ENCODE data around the gene EPB41.

Gene EPB41

DNA sequence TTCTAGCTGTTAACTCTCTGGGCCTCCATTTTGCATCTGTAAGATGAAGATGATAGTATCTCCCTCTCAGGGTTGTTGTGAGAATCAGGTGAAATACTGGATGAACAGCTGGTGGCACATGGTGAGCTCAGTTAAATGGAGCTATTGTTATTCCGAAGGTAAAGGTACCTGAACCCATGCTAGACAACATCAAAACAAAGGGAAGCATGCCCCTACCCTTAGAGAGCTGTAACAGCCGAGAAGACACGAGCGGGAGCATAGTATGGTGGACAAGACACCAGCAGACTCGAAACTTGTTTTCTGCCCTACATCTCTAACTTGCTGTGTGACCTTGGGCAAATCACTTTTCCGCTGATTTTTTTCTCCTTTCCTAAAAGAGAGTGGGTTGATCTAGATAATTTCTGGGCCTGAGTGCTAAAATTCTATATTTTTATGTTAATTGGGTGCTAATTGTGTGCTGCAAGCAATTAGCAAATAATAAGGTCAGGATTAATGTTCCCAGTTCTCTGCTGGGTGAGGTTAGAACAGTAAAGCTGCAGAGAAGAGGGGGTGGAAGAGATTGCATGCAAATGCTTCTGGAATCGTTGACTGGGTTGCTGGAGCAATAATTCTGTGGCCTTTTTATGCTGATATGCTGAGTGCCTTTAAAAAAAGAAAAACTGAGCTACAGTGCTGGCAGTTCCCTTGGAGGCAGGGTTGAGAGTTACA lies 198.5 kb downstream of the EPB41 start:
- no peak overlapping the region for H3K4me3 ChIP-seq (ENCODE audit: low read length)
- TF ChIP-seq, protein P1, sequence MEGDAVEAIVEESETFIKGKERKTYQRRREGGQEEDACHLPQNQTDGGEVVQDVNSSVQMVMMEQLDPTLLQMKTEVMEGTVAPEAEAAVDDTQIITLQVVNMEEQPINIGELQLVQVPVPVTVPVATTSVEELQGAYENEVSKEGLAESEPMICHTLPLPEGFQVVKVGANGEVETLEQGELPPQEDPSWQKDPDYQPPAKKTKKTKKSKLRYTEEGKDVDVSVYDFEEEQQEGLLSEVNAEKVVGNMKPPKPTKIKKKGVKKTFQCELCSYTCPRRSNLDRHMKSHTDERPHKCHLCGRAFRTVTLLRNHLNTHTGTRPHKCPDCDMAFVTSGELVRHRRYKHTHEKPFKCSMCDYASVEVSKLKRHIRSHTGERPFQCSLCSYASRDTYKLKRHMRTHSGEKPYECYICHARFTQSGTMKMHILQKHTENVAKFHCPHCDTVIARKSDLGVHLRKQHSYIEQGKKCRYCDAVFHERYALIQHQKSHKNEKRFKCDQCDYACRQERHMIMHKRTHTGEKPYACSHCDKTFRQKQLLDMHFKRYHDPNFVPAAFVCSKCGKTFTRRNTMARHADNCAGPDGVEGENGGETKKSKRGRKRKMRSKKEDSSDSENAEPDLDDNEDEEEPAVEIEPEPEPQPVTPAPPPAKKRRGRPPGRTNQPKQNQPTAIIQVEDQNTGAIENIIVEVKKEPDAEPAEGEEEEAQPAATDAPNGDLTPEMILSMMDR (conservative IDR thresholded peaks at IDR 0.05; ENCODE audit: low read length): no peak
- DNase-seq (ENCODE audit: low read depth): no peak

DNA sequence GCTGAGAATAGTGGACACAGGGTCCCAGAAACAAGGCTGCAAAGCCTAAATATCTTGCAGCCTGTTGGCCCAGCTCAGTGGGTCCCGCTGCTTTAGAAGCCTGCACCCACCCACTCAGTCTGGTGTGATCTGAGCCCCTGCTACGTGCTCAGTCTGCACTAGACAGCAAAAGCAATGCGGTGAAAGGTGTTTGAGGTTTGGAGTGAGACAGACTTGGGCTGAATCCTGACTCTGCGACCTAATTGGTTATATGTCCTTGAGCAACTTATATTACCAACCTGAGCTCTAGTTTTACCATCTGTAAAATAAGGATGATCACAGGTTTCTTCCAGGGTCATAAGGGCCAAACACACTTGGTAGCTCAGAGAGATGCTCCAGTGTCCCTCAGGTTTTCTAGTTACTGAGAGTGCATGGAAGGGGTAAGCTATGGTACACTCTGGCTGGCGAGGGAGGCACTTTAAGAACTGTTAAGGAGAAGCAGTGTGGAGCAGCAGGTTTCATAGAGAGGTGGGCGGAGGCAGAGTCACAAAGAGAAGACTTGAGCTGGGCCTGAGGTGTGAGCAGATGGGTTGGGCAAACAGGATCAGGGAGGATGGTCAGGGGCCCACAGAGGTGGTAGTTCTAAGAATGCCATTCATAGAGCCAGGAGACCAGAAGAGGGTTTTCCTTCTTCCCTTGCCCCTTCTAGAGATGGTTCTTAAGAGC lies 199.2 kb downstream of the EPB41 start:
- H3K4me3 ChIP-seq (ENCODE audit: low read length): no peak overlapping the region
- TF ChIP-seq, protein P1 (conservative IDR thresholded peaks at IDR 0.05; ENCODE audit: low read length): no peak
- no peak for DNase-seq (ENCODE audit: low read depth)

DNA sequence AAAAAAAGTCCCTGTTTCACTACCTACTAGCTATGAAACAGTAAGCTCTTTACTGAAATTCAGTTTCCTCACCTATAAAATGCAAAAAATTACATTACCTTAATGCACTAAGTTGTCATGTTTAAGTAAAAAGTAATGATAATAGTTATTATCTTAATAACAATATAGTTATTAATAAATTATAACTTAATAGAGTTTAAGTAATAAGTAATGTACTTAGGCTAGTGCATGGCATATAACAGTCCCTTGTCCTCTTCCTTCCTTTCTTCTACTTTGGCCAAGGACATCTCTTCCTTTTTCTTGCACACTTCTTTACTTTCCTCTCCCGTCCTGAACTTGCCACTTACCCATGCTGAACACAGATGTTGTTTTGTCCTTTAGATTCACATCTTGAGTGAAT lies 200.3 kb downstream of the EPB41 start:
- TF ChIP-seq, protein P1 (conservative IDR thresholded peaks at IDR 0.05; ENCODE audit: low read length): no peak
- no peak overlapping the region for H3K4me3 ChIP-seq (ENCODE audit: low read length)
- DNase-seq (ENCODE audit: low read depth): no peak

DNA sequence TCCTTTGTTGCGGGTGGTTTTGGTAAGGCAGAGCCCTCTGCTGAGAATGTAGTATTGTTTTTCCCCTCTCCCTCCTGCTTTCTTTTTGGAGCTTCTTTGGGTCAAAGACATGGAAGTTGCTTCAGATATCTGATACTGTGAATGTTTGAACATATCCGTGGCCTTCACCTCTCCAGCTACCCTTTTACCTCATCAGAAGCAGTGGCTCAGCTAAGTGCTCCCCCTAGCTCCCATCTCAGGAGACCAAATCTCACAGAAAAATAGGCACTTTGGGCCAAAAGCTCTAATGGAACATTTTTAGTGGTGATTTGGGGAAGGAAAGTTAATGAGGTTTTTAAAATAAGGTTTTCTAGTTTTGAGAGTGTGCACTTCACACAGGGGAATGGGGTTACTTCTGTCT lies 203.0 kb downstream of the EPB41 start:
- no peak for DNase-seq (ENCODE audit: low read depth)
- TF ChIP-seq, protein P1 (conservative IDR thresholded peaks at IDR 0.05; ENCODE audit: low read length): peak; percentile 29
- no peak overlapping the region for H3K4me3 ChIP-seq (ENCODE audit: low read length)

DNA sequence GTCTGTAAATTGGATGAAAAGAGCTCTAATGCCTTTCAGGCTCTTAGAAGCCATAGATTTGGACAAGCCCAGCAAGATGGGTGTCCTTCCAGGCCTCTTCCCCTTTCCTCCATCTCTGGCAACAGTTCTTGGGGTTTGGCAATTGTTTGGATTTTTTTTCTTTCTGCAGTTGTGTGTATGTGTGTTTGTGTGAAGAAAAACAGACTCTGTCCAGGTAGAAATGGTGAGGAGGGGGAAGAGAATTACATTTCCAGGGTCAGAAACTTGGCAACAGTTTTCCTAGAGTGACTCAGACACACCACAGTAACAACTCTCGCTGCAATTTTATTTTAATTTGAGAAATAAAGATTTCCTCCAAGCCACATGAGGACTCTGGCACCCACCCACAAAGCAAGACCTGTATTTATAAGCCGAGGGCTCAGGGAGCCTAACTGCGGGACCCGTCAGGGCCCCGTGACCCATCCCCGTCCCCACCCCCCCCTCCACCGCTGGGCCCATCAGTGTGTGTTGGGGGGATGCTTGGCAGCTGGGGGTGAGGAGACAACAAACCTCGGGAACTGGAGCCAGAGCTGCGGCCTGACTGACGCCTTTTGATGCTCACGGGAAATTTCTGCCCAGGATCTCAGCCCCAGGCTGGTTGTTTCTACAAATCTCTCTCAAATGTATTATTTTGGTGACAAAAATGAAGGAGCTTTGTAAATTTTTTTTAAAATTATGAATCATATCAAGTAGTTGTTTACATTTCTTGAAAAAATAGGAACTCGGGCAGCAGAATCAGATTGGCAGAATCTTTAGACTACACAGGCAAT lies 205.0 kb downstream of the EPB41 start:
- TF ChIP-seq, protein P1 (conservative IDR thresholded peaks at IDR 0.05; ENCODE audit: low read length): no peak
- no peak for DNase-seq (ENCODE audit: low read depth)
- H3K4me3 ChIP-seq (ENCODE audit: low read length): no peak overlapping the region

DNA sequence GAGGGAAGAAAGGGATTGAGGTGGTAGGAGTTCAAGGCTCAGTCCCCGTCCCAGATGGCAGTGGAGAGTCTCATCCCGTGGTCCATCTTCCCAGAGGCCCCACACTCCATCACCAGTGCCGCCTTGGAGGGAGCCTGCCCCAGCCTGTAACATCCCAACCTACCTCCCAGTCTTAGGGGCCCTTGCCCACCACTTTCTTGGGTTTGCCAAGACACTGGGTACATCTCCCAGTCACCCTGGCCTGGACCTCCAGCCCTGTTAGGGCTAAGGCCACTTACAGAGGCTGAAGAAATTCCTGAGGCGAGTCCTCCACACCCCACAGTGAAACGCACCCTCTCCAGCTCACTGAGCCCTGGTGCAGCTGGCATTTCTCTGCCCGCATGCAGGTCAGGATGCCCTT lies 206.0 kb downstream of the EPB41 start:
- no peak overlapping the region for H3K4me3 ChIP-seq (ENCODE audit: low read length)
- TF ChIP-seq, protein P1 (conservative IDR thresholded peaks at IDR 0.05; ENCODE audit: low read length): no peak
- no peak for DNase-seq (ENCODE audit: low read depth)
